ENCODE results near the gene KRTAP4-1.
"Not testable (repeated sequence)": the region's sequence is repeated elsewhere in the genome, so short reads cannot be mapped to it uniquely, and the experiment has no call there.

The KRTAP4-1 gene

GRCh38 chr17:41151525-41151924, 33.2 kb downstream of the KRTAP4-1 start:
- ChIA-PET POLR2A (no interaction called here), CTCF (no interaction called here)
- DNase-seq (ENCODE audit: extremely low spot score), result no peak
- no peak for TF ChIP-seq CTCF (IDR thresholded peaks at IDR 0.05; ENCODE audit: control extremely low read depth, extremely low read depth, low read depth, missing control alignments)

- TF ChIP-seq CTCF (IDR thresholded peaks at IDR 0.05; ENCODE audit: control extremely low read depth, extremely low read depth, low read depth, missing control alignments), result no peak
- POLR2A ChIA-PET, result no interaction called here
- CTCF ChIA-PET, result no interaction called here
- DNase-seq (ENCODE audit: extremely low spot score), result no peak
Observed at GRCh38 chr17:41150026-41150425, 34.7 kb downstream of the KRTAP4-1 start.

GRCh38 chr17:41149652-41149985, 35.1 kb downstream of the KRTAP4-1 start, which contains the start of gene KRTAP4-5:
TSS of gene KRTAP4-5 (minus strand) at chr17:41149825. CDS start at chr17:41149767, 58 bp downstream.
- ChIA-PET POLR2A (interaction anchor here (0.6 kb wide), 1 partner anchor 251 kb away, joined by 6 read pairs; no protein-coding TSS in a partner anchor), CTCF (no interaction called here)
- TF ChIP-seq CTCF (IDR thresholded peaks at IDR 0.05; ENCODE audit: control extremely low read depth, extremely low read depth, low read depth, missing control alignments), result no peak
- no peak for DNase-seq (ENCODE audit: extremely low spot score)

- CTCF ChIA-PET; DNase-seq (ENCODE audit: extremely low spot score): not testable (repeated sequence)
- POLR2A ChIA-PET, result interaction anchor here (0.6 kb wide), 1 partner anchor 250 kb away, joined by 6 read pairs; no protein-coding TSS in a partner anchor
Observed at GRCh38 chr17:41148971-41149651, 35.6 kb downstream of the KRTAP4-1 start.

GRCh38 chr17:41147531-41148204, 37.0 kb downstream of the KRTAP4-1 start:
- CTCF ChIA-PET, result no interaction called here

GRCh38 chr17:41145261-41145660, 39.5 kb downstream of the KRTAP4-1 start:
- ChIA-PET POLR2A (no interaction called here), CTCF (no interaction called here)
- TF ChIP-seq CTCF (IDR thresholded peaks at IDR 0.05; ENCODE audit: control extremely low read depth, extremely low read depth, low read depth, missing control alignments), result no peak
- DNase-seq (ENCODE audit: extremely low spot score), result no peak

More at GRCh38 chr17:41147531-41148204, 37.0 kb downstream of the KRTAP4-1 start:
- POLR2A ChIA-PET, result no interaction called here
- DNase-seq (ENCODE audit: extremely low spot score), result no peak
- TF ChIP-seq CTCF (IDR thresholded peaks at IDR 0.05; ENCODE audit: control extremely low read depth, extremely low read depth, low read depth, missing control alignments), result no peak

- no peak for TF ChIP-seq CTCF (IDR thresholded peaks at IDR 0.05; ENCODE audit: control extremely low read depth, extremely low read depth, low read depth, missing control alignments)
- no peak for DNase-seq (ENCODE audit: extremely low spot score)
- POLR2A ChIA-PET, result no interaction called here
- CTCF ChIA-PET, result no interaction called here
Observed at GRCh38 chr17:41144846-41145245, 39.9 kb downstream of the KRTAP4-1 start.

Measured in GM10248 (cell line).